AG09309 (cell line): Measurements from ENCODE around the gene SLC25A30.

Experiments
- DNase-seq: peaks from one replicate; pipeline ENCODE4 v3.0.0-alpha.2; 2010; ENCODE audit warnings: low read depth
- H3K4me3 ChIP-seq: 2 replicates; pipeline ENCODE4 v1.5.1; 2011; ENCODE audit warnings: mild to moderate bottlenecking, low read depth, low read length, moderate library complexity; ENCODE audit not compliant: control insufficient read depth
- CTCF ChIP-seq: IDR thresholded peaks from 2 replicates; pipeline ENCODE4 v1.5.1; 2011; ENCODE audit warnings: mild to moderate bottlenecking, low read depth, low read length, inconsistent platforms; ENCODE audit not compliant: insufficient read depth, control insufficient read depth; ENCODE audit errors: missing control alignments

Gene SLC25A30

GRCh38 chr13:45416516-45417128 lies 1.6 kb downstream of the SLC25A30 start:
- no peak for TF ChIP-seq CTCF
- peak overlapping the region; percentile 72 for H3K4me3 ChIP-seq
- DNase-seq: no peak

GRCh38 chr13:45415112-45415511 lies 3.1 kb downstream of the SLC25A30 start:
- DNase-seq: no peak
- no peak for TF ChIP-seq CTCF
- H3K4me3 ChIP-seq: no peak overlapping the region

GRCh38 chr13:45413826-45414307 lies 4.3 kb downstream of the SLC25A30 start:
- no peak for DNase-seq
- H3K4me3 ChIP-seq: no peak overlapping the region
- no peak for TF ChIP-seq CTCF

- TF ChIP-seq CTCF: no peak
- H3K4me3 ChIP-seq: no peak overlapping the region
- DNase-seq: no peak
These were observed 5.7 kb downstream of the SLC25A30 start for GRCh38 chr13:45412274-45413049.

- no peak for DNase-seq
- no peak for TF ChIP-seq CTCF
- H3K4me3 ChIP-seq: no peak overlapping the region
These were observed 6.5 kb downstream of the SLC25A30 start for GRCh38 chr13:45411631-45412030.

GRCh38 chr13:45411221-45411620 lies 7.0 kb downstream of the SLC25A30 start:
- no peak overlapping the region for H3K4me3 ChIP-seq
- no peak for TF ChIP-seq CTCF
- no peak for DNase-seq
